GM19025 (cell line): ENCODE results near the gene TLE3.

Experiments
- ATAC-seq: cut with Tn5 transposase; IDR thresholded peaks from one replicate; pipeline ENCODE4 v1.9.1; 2021; ENCODE audit warnings: mild to moderate bottlenecking, low read depth, moderate library complexity; ENCODE audit not compliant: unreplicated experiment

Gene TLE3

DNA sequence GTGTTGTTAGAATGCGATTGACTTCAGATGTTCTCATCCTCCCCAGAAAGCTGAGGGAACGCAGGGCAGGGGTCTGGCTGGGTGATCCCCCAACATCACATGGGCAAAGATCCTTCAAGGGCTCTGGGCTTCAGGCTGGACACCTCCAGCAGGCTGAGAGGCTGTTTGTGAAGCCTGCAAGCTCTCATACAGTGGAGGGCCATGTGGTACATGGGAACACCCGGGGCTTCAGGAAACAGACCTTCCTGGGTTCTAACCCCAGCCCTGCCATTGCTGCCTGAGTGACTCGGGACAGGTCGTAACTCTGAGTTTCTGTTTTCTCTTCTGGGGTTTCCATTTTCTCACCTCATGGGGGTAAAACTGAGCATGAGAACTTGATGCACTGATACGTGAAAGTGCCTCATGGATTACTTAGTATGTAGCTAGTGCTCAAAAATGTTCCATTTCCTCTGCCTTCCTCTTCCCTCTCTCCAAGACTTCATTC lies 81.2 kb downstream of the TLE3 start:
- ATAC-seq, result no peak

DNA sequence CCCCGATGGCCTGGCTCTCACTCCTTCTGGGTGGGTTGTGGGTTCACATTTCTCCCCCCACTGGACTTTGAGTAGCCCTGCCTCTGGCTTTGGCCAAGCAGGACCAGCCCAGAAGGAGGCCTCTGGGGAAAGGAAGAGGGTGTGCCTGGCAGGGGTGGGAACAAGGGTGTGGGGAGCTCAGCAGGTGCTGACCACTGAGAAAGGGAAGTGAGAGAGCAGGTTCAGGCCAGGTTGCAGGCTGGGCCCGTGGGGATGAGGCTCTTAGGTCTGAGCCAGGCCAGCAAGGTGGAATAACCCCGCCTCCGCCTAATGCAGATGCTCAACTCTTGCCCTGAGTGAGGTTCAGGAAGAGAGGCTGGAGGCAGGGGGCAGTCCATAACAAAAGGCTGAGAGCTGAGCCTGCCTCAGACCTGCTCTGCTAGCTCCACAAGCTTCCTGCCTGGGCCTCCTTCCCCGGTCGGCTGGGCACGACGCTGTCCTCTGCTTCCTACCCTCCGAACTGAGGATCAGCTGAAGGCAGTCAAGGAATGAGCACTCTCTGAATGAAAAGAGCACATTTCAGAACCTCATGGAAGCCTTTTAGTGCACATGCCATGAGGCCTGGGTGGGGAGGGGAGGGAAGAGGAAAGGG lies 82.7 kb downstream of the TLE3 start:
- ATAC-seq, result peak; percentile 74

DNA sequence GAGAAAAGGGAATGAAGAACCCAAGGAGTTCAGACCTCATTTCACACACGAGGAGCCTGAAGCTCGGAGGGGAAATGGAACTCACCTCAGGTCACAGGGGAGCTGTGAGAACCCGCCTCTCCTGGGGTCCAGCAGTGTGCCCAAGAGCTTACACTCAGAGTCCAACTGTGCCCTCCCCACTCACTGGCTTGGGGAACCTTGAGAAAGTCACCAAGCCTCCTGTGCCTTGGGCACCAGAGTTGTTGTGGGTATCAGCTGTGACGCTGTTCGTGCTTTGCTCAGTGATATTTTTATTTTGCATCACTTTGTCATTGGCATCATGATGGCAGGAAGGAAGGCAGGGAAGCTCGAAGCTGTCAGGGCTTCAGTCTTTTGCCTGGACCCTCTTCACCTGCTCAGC lies 83.4 kb downstream of the TLE3 start:
- no peak for ATAC-seq

DNA sequence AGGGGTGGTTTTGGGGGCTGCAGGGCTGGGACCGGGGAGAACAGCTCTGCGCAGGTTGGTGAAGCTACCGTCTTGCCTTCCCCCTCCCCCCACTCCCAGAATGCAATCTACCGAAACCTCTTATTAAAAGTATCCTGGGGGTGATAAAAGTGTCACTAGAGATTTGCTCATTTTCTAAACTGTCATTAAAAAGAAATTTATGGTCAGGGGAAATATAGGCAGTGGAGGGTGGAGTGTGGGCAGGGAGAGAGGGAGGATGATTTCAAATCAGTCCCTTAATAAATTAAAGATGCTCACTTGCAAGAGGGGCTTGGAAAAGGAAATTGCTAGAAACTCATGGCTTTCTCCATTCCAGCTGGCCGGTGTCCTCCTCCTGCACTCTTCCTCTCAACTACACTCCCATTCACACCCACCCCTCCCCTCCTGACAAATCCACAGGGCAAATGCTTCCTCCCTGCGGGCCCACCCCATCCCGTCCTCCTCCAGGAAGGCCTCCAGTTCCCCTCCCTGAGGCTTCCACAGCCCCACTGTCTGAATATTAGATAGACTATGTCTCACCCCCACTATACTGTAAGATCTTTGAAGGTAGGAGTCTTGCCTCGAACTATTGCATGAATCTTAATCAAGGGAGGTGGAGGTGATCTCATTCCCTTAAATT lies 83.9 kb downstream of the TLE3 start:
- ATAC-seq, result no peak

DNA sequence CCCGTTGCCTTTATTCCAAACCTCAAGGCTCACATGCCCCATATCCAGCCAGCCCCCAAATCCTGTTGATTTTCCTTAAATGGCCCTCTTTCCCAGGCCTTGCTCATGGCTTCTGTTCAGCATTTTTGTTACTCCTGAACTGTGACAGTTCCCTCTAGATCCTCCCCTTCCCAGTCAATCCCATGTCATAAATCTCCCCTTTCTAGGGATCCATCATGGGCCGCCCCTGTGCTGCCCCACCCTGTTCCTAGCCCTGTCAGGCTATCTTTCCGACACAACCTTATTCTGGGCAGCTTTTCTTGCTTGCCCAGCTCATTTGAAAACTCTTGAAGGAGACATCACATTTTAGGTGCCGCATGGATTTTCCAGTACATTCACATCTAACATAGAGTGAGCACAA lies 84.8 kb downstream of the TLE3 start:
- no peak for ATAC-seq

DNA sequence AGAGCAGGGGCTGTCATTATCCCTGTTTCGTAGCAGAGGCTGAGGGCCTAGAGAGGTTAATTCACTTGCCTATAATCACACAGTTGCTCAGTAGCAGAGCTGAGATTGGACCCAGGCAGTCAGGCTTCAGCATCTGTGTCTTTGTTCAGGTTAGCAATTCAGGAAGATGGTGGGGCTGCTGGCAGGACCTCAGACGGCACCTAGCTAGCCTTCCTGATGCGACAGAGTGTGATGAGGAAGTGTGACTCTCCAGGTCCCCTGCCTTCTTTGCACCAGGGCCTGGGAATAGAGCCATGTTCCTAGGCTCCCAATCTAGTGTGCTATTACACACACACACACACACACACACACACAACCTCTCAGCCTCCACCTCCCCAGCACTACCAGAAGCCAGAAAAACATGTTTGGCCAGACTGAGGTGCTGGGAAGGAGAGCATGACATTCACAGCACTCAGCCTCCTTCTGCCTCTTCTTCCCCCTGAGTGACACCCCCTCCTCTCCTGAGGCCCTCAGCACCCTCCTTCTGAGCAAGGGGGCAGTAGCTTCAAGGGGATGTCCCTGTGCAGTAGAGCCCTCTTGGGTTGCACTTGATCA lies 88.9 kb downstream of the TLE3 start:
- ATAC-seq, result no peak

DNA sequence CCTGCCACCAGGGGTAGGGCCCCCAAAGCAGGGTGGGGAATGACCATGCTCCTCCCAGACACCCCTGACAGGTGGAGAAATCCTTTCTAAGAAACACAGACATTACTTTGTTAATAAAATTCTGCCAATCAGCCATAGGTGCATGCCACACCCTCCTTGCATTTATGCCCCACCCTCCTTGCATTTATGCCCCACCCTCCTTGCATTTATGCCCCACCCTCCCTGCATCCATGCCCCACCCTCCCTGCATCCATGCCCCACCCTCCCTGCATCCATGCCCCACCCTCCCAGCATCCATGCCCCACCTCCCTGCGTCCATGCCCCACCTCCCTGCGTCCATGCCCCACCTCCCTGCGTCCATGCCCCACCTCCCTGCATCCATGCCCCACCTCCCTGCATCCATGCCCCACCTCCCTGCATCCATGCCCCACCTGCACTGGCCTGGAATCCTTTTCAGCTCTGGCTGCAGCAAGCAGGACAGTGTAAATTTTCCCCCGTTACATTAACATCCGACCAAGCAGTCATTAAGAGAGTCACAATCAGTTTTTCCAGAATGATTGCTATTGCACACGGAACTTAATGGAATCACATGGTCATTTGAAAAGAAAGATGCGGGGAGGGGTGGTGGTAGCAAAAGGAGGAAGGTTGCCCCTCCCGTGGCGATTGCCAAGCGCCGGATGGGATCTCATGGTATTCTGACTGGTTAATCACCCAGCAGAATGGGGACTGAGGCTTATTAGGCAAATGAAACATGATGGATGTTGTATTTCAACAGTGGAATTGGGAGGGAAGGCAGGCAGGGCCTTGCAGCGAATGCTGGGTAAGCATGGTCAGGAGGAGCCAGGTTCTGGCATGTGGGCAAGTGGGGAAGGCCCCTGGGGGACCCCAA lies 91.2 kb downstream of the TLE3 start:
- ATAC-seq, result no peak

DNA sequence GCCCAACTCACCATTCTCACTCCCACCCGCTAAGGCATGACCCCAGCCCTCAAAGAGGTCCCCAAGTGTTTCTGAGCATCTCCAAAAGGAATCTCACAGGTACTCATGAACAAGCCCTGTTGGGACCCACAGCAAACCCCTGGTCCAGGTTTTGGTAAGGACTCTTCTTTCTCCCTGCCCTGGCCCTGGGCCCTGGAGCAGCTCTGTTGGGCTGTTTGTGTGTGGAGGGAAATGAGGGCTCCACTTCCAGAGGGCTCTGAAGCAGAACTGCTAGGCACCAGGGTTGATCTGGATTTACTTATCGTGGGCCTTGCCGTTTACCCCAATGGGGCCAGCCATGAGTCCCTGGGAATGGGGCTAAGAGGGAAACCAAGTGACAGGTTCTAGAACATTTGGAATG lies 92.9 kb downstream of the TLE3 start:
- no peak for ATAC-seq

DNA sequence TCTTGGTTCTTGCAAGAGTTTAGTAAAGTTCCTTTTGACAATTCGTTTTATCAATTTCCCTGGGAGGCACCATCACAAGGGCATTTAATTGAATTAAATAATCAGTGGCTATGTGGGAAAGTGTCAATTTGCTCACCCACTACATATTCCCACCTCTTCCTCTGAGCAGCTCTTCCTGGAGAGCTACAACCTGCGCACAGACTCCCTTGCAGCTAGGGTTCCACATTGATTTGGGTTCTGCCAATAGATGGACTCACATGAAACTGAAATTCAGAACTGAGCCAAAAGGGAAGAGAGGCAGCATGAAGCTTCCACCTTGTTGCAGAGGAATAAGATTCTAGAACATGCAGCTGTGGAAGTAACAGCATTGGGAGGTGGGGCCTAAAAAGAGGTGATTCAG lies 94.8 kb downstream of the TLE3 start:
- ATAC-seq, result no peak

DNA sequence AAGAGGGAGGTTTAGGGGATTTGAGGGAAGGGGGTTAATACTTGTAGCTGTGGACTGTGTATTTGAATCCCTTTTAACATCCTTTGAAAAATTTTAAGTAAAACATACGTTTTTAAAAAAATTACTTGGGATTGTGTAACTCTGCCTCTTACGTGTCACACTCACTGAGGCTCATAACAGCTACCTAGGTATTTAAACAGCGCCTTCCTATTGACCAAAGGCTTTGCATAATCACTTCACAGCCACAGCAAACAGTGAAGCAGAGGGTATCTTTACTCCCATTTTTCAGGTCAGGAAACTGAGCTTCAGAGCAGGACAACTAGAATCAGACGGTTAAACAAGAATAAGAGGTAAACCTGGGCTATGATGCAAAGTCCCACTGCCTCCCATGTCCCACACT lies 95.9 kb downstream of the TLE3 start:
- no peak for ATAC-seq

DNA sequence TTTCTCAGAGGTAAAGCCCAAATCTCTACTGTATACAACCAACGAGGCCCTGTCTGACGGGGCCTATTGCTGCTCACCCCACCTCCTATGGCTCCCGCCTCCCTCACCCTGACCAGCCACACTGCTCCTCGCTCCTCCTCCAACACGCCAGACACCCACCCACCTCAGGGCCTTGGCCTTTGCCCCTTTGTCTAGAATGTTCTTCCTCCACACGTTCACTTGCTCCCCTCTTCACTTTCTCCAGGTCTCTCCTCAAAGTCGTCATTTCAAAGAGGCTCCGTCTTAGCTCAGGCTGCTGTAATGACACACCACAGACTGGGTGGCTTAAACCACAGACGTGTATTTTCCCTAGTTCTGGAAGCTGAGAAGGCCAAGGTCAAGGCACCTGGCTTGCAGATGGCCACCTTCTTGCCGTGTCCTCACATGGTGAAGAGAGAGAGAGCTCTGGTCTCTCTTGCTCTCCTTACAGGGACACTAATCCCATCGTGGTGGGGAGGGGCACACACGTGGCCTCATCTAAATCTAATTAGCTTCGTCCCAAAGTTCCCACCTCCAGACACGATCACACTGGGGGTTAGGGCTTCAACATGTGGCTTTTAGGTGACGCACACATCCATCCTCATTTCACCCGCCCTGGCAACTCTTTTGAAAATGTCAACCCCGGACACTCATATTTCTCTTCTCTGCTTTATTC lies 98.2 kb downstream of the TLE3 start:
- no peak for ATAC-seq

DNA sequence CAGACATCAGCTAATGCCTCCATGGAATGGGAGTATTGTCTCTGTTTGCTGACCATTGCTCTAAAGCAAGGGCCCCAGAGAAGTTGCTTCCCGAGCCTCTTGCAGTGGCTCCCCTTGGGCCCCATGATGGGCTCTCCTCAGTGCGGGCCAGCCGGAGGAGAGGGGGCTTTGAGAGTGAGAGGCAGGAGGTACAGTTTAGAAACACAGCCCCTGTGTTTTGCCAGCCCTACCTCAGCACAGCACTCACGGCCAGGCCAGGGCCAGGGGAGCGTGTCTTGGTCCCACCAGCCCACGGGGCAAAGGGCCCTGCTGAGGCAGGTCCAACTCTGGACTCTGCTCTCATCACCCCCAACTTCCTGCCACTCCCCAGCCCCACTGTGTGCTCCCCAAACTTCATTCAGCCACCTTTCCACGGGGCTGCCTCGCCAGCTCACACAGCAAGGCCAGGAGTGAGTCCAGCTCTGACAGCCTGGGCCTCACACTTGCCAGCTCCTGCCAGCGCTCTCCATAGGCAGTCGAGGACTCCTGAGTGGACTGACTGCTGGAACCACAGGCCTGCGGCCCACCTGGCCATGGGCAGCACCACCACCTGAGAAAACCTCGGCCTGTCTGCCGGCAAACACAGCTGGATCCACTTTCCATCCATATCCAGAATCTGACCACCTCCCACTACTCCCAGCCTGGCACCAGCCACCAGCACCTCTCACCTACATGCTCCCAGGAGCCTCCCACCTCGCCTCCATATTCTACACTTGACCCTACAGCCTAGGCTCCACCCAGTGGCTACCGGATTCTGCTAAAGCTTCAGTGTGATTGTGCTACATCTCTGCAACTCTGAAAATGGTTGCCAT lies 99.0 kb downstream of the TLE3 start:
- no peak for ATAC-seq

DNA sequence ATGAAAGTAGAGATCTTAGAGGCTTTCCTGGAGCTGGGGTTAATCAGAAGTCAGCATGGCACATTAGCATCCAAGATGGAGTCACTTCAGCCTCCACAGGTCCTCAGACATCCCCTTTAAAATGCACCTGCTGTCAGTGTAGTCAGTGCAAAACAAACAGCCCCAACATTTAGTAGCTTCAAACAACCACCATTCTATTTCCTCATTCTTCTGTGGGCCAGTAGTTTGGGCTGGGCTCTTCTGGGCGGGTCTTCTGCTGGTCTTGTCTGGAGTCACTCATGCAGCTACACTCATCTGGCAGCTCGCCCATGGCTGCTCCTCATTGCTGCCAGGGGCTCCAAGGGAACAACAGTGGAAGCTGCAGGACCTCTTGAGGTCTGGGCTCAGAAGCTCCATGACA lies 99.9 kb downstream of the TLE3 start:
- ATAC-seq, result no peak
